HAP-1 (cell line): ENCODE results near the gene UTP4.
A peak's percentile ranks its signal among the peaks of the same experiment; 100 is the strongest.

ENCODE experiments used
- DNase-seq, 2 experiments: peaks; one replicate each; pipeline ENCODE4 v3.0.0-alpha.2; 2016 to 2020; ENCODE audit warnings: low spot score in 2 of 2
- H3K27me3 ChIP-seq: fragments of 250-450 bp; sonication (Bioruptor Pico); 2 replicates; pipeline ENCODE4 v1.5.1; 2020; ENCODE audit warnings: low read depth, mild to moderate bottlenecking, moderate library complexity
- H3K36me3 ChIP-seq: fragments of 250-450 bp; sonication (Bioruptor Pico); replicated peaks from 2 replicates; pipeline ENCODE4 v1.5.1; 2020; ENCODE audit warnings: mild to moderate bottlenecking
- H3K4me1 ChIP-seq: fragments of 250-450 bp; sonication (Bioruptor Pico); 2 replicates; pipeline ENCODE4 v1.5.1; 2020; ENCODE audit warnings: mild to moderate bottlenecking
- H3K4me3 ChIP-seq: fragments of 250-450 bp; sonication (Bioruptor Pico); 2 replicates; pipeline ENCODE4 v1.5.1; 2020; ENCODE audit warnings: mild to moderate bottlenecking, moderate library complexity
- H3K9me3 ChIP-seq: fragments of 250-450 bp; sonication (Bioruptor Pico); 2 replicates; pipeline ENCODE4 v1.5.1; 2020; ENCODE audit warnings: mild to moderate bottlenecking, moderate library complexity
- in situ Hi-C: fragments of 300-500 bp; cut with MboI; formaldehyde crosslinking; loops from 3 replicates; pipeline ENCODE4 v1.14.3; 2020; ENCODE audit warnings: low sequenced_read_pairs, inconsistent platforms, mixed read lengths

The UTP4 gene

DNA sequence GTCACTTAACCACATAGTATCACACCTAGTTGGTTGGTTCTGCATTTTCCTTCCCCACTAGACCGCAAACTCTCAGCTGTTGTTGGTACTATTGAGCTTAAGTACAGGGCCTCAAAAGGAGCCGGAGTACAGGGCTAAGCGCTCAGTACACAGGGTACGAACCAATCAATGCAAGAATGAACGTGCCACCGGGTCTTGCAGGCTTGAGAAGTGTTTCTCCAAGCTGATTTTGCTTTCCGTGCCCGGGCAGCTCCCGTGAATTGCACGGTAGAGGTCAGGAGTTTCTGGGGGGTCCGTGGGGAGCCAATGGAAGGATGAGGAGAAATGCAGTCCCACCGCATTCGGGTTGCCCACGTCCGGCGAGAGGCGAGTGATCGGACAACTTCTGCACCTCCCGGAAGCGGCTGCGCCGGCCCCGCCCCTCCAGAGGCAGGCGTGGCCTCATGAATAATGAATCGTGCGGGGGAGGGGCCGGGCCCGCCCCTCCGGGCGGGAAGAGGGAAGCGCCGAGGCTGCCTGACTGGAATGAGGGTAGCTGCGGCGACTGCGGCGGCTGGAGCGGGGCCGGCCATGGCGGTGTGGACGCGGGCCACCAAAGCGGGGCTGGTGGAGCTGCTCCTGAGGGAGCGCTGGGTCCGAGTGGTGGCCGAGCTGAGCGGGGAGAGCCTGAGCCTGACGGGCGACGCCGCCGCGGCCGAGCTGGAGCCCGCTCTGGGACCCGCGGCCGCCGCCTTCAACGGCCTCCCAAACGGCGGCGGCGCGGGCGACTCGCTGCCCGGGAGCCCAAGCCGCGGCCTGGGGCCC is 54.4 kb downstream of the UTP4 start, which contains the start of gene SNTB2:
SNTB2 (plus strand) TSS at position 523 of the 804 bp plus-strand sequence; CDS start at position 526, 3 bp downstream.
- peaks cover 24% of the 10 kb centered on the region for H3K4me1 ChIP-seq
- peaks cover 3% of the 10 kb centered on the region; the same call in 1 of the 2 replicates for H3K36me3 ChIP-seq
- H3K27me3 ChIP-seq, result no peaks in the 10 kb centered on the region
- in situ Hi-C loops, result no loop called here
- no peaks in the 10 kb centered on the region for H3K9me3 ChIP-seq
- H3K4me3 ChIP-seq, result peak within 1 kb of the TSS; percentile 69
- DNase-seq, result peak; percentile 85 to 96

DNA sequence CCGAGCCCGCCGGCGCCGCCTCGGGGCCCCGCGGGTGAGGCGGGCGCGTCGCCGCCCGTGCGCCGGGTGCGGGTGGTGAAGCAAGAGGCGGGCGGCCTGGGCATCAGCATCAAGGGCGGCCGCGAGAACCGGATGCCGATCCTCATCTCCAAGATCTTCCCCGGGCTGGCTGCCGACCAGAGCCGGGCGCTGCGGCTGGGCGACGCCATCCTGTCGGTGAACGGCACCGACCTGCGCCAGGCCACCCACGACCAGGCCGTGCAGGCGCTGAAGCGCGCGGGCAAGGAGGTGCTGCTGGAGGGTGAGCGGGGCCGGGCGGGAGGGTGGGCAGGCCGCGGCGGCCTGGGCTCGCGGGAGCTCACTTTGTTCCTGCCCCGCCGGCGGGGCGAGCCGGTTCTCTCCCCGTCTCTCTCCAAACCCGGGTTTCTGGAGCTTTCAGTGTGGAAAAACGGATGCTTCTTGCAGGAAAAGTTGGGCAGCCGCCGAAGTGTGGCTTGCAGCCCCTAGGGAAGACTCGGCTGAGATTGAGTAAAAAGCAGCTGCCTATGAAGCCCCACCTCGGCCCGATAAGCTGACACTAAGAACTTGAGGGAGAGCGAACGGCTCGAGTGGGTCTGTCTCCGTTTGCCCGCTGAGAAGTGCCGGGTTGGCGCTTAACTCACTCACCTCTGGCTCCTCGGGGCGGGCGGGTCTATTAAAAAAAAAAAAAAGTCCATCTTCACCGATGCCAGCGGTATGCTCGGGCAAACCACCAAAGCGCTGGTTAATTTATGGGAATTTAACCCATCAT is 55.2 kb downstream of the UTP4 start:
- Histone ChIP-seq H3K36me3 (peaks cover 3% of the 10 kb centered on the region; the same call in 1 of the 2 replicates), H3K4me3 (peak overlapping the region; percentile 69), H3K9me3 (no peaks in the 10 kb centered on the region), H3K27me3 (no peaks in the 10 kb centered on the region), H3K4me1 (peaks cover 24% of the 10 kb centered on the region)
- in situ Hi-C loops, result no loop called here
- peak; percentile 29 to 54 for DNase-seq

GRCh38 chr16:69188236-69188549 is 55.7 kb downstream of the UTP4 start:
- no peaks in the 10 kb centered on the region for H3K9me3 ChIP-seq
- DNase-seq, result no peak
- no peaks in the 10 kb centered on the region for H3K27me3 ChIP-seq
- in situ Hi-C loops, result no loop called here
- H3K36me3 ChIP-seq, result peaks cover 3% of the 10 kb centered on the region; the same call in 1 of the 2 replicates
- peaks cover 24% of the 10 kb centered on the region for H3K4me1 ChIP-seq
- H3K4me3 ChIP-seq, result peak overlapping the region; percentile 69

- peaks cover 3% of the 10 kb centered on the region; the same call in 1 of the 2 replicates for H3K36me3 ChIP-seq
- no peak for DNase-seq
- H3K27me3 ChIP-seq, result no peaks in the 10 kb centered on the region
- H3K4me3 ChIP-seq, result peak overlapping the region; percentile 69
- in situ Hi-C loops, result no loop called here
- no peaks in the 10 kb centered on the region for H3K9me3 ChIP-seq
- H3K4me1 ChIP-seq, result peaks cover 24% of the 10 kb centered on the region
These were observed 56.3 kb downstream of the UTP4 start for GRCh38 chr16:69188716-69189115.

GRCh38 chr16:69190046-69190588 is 57.7 kb downstream of the UTP4 start:
- DNase-seq, result no peak
- no peaks in the 10 kb centered on the region for H3K27me3 ChIP-seq
- peaks cover 24% of the 10 kb centered on the region for H3K4me1 ChIP-seq
- in situ Hi-C loops, result no loop called here
- no peak overlapping the region for H3K4me3 ChIP-seq
- peaks cover 3% of the 10 kb centered on the region; the same call in 1 of the 2 replicates for H3K36me3 ChIP-seq
- no peaks in the 10 kb centered on the region for H3K9me3 ChIP-seq

GRCh38 chr16:69190598-69190997 is 58.1 kb downstream of the UTP4 start:
- in situ Hi-C loops, result no loop called here

DNA sequence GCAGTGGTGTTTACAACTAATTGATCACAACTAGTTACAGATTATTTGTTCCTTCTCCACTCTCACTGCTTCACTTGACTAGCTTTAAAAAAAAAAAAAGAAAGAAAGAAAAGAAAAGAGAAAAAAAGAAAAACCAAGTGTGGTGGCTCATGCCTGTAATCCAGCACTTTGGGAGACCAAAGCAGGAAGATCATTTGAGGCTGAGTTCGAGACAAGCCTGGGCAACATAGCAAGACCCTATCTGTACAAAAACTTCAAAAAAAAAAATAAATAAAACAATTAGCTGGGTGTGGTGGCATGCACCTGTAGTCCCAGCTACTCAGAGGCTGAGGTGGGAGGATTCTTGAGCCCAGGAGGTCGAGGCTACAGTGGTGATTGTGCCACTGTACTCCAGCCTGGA is 58.7 kb downstream of the UTP4 start:
- Histone ChIP-seq H3K4me3 (no peak overlapping the region), H3K36me3 (peaks cover 3% of the 10 kb centered on the region; the same call in 1 of the 2 replicates), H3K9me3 (no peaks in the 10 kb centered on the region), H3K27me3 (no peaks in the 10 kb centered on the region), H3K4me1 (peaks cover 23% of the 10 kb centered on the region)
- in situ Hi-C loops, result no loop called here
- DNase-seq, result no peak

More at GRCh38 chr16:69190598-69190997, 58.1 kb downstream of the UTP4 start:
- H3K4me1 ChIP-seq, result peaks cover 24% of the 10 kb centered on the region
- peaks cover 3% of the 10 kb centered on the region; the same call in 1 of the 2 replicates for H3K36me3 ChIP-seq
- no peak for DNase-seq
- H3K27me3 ChIP-seq, result no peaks in the 10 kb centered on the region
- no peaks in the 10 kb centered on the region for H3K9me3 ChIP-seq
- no peak overlapping the region for H3K4me3 ChIP-seq

DNA sequence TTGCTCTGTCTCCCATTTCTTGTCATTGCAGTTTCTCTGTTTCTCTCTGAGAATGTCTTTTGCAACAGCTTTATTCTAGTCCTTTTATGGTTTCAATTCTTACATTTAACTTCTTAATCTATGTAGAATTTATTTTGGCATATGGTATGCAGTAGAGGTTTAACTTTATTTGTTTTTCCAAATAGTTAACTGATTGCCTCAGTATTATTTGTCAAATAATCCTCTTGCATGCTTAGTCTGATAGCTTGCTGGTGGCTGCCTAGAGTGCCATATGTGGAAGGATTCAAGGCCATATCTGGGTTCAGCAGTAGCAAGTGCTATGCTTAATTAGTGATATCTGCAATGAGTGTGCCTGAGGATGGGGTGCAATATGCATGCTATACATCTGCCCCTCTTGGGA is 61.4 kb downstream of the UTP4 start:
- peaks cover 22% of the 10 kb centered on the region for H3K4me1 ChIP-seq
- no peak overlapping the region for H3K4me3 ChIP-seq
- H3K27me3 ChIP-seq, result no peaks in the 10 kb centered on the region
- in situ Hi-C loops, result no loop called here
- H3K9me3 ChIP-seq, result no peaks in the 10 kb centered on the region
- no peaks in the 10 kb centered on the region for H3K36me3 ChIP-seq
- DNase-seq, result no peak

- no peaks in the 10 kb centered on the region for H3K9me3 ChIP-seq
- H3K27me3 ChIP-seq, result no peaks in the 10 kb centered on the region
- in situ Hi-C loops, result no loop called here
- no peak overlapping the region for H3K4me3 ChIP-seq
- DNase-seq, result no peak
- no peaks in the 10 kb centered on the region for H3K36me3 ChIP-seq
- peaks cover 21% of the 10 kb centered on the region for H3K4me1 ChIP-seq
These were observed 62.0 kb downstream of the UTP4 start for GRCh38 chr16:69194488-69194887.

DNA sequence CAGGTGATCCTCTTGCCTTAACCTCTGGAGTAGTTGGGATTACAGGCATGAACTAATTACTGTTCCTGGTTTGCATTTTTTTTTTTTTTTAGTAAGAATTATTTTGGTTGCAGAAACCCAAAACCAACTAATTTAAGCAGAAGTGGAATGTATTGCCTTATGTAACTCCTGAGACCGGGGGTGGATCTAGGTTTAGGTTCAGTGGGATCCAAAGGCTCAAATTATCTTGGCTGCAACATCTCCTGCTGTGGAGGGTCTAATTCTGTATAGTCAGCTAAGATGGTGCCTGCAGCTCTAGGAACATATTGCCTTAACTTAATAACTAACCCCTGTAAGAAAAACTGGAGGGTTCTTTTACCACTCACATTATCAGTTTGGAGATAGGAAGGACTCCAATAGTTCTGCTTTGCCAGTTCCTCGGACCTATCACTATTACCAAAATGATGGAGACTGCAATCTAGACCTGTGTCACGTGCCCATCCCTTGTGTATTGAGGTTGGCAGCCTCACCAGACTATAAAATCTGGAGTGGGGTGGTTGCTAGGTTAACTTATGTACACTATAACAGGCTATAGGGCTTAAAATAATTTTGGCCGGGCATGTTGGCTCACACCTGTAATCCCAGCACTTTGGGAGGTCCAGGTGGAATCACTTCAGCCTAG is 63.0 kb downstream of the UTP4 start:
- in situ Hi-C loops, result no loop called here
- no peak overlapping the region for H3K4me3 ChIP-seq

DNA sequence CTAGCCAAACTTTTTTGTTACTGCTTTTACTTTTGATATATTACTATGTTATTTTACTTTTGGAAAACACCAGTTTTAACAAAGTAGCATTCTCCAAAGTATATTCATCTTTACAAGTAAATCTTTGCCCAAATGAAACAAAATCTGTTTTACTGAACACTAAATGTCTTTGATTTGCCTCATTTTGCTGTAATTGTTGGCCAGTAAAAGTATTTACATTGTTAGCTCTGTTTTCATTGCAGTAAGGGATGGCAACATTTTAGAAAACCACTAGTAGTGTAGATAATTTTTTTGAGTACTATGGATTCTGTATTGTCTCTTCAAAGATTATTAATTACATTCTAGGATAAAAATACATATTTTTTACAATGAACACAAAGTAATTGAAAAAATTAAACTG is 65.1 kb downstream of the UTP4 start:
- Histone ChIP-seq H3K4me1 (peaks cover 21% of the 10 kb centered on the region), H3K9me3 (no peaks in the 10 kb centered on the region), H3K27me3 (no peaks in the 10 kb centered on the region), H3K36me3 (no peaks in the 10 kb centered on the region), H3K4me3 (no peak overlapping the region)
- DNase-seq, result no peak
- in situ Hi-C loops, result no loop called here

More for the DNA sequence above, 63.0 kb downstream of the UTP4 start:
- Histone ChIP-seq H3K36me3 (no peaks in the 10 kb centered on the region), H3K27me3 (no peaks in the 10 kb centered on the region), H3K9me3 (no peaks in the 10 kb centered on the region), H3K4me1 (peaks cover 11% of the 10 kb centered on the region)
- no peak for DNase-seq

DNA sequence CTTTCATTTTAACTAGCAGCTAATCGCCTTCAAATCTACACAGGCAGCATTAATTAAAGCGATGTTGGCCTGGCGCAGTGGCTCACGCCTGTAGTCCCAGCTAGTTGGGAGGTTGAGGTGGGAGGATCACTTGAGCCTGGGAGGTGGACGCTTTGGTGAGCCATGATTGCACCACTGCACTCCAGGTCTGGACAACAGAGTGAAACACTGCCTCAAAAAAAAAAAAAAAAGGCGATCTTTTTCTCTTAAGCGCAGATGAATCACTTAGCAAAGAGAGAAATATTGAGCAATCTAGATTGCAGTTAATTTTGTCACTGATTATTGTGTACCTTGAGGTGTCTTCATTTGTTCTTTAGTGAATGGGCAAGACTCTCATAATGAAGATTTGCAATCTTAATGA is 66.9 kb downstream of the UTP4 start:
- in situ Hi-C loops, result no loop called here
- no peaks in the 10 kb centered on the region for H3K9me3 ChIP-seq
- 0 out of 2 replicates have a peak, but pooled peaks cover 2% of the 10 kb centered on the region for H3K36me3 ChIP-seq
- peak in 1 of 2 experiments; percentile 71 for DNase-seq
- H3K27me3 ChIP-seq, result no peaks in the 10 kb centered on the region
- H3K4me3 ChIP-seq, result no peak overlapping the region
- peaks cover 21% of the 10 kb centered on the region for H3K4me1 ChIP-seq

- DNase-seq, result no peak
- in situ Hi-C loops, result no loop called here
- no peaks in the 10 kb centered on the region for H3K27me3 ChIP-seq
- no peaks in the 10 kb centered on the region for H3K9me3 ChIP-seq
- H3K4me1 ChIP-seq, result peaks cover 21% of the 10 kb centered on the region
- no peak overlapping the region for H3K4me3 ChIP-seq
- H3K36me3 ChIP-seq, result 0 out of 2 replicates have a peak, but pooled peaks cover 3% of the 10 kb centered on the region
These were observed 68.8 kb downstream of the UTP4 start for GRCh38 chr16:69201291-69201690.
